Activated B cell treated with CpG ODN at 0.5 μM for 24 hours (primary cell): ENCODE data around the gene MYO18A. TPM values are rescaled to one million over a fixed set of nuclear protein-coding genes. Genes with fewer than 3 reads are reported as not detected.

Experiments
- ATAC-seq: fragments of 200-7000 bp; cut with Tn5 transposase; one replicate; pipeline ENCODE4 v1.10.0; 2021; ENCODE audit warnings: low read depth, mild to moderate bottlenecking, moderate library complexity
- CTCF ChIA-PET: fragments of 350-600 bp; sonication (Branson Sonifier 250); formaldehyde crosslinking; loops from one replicate; lab custom pipeline; 2021; ENCODE audit warnings: antibody characterized with exemption; lab: Charles Lee
- POLR2A ChIA-PET: fragments of 350-600 bp; sonication (Branson Sonifier 250); formaldehyde crosslinking; loops from one replicate; lab custom pipeline; 2021; ENCODE audit warnings: antibody characterized with exemption; lab: Charles Lee
- DNase-seq: peaks from one replicate; pipeline ENCODE4 v3.0.0; 2022
- H3K27ac Mint-ChIP-seq: one replicate; pipeline ENCODE4 v1.8.0; 2020; ENCODE audit warnings: mixed read lengths
- H3K27me3 Mint-ChIP-seq: one replicate; pipeline ENCODE4 v1.8.0; 2021; ENCODE audit warnings: mixed read lengths
- H3K36me3 Mint-ChIP-seq: one replicate; pipeline ENCODE4 v1.8.0; 2021; ENCODE audit warnings: low read depth, mixed read lengths
- H3K4me1 Mint-ChIP-seq: one replicate; pipeline ENCODE4 v1.8.0; 2021; ENCODE audit warnings: mixed read lengths
- H3K4me3 Mint-ChIP-seq: one replicate; pipeline ENCODE4 v1.8.0; 2020; ENCODE audit warnings: mild to moderate bottlenecking, mixed read lengths
- H3K9me3 Mint-ChIP-seq: one replicate; pipeline ENCODE4 v1.8.0; 2020; ENCODE audit warnings: mixed read lengths
- intact Hi-C: fragments of 100-400 bp; cut with micrococcal nuclease; formaldehyde crosslinking; loops from one replicate; pipeline ENCODE4 v1.15.1; 2024
- total RNA-seq: library from RNA; stranded (reverse); gene quantifications from 2 replicates; pipeline ENCODE4 v1.2.3, GENCODE V29; 2022
- TF ChIP-seq, protein P1 (sequence below): fragments of 200-600 bp; IDR thresholded peaks from one replicate; pipeline ENCODE4 v1.8.0; 2022; ENCODE audit warnings: antibody characterized with exemption, mild to moderate bottlenecking

MYO18A gene
- total RNA-seq, 1 donor from 2014 or later: 79.8 TPM

DNA sequence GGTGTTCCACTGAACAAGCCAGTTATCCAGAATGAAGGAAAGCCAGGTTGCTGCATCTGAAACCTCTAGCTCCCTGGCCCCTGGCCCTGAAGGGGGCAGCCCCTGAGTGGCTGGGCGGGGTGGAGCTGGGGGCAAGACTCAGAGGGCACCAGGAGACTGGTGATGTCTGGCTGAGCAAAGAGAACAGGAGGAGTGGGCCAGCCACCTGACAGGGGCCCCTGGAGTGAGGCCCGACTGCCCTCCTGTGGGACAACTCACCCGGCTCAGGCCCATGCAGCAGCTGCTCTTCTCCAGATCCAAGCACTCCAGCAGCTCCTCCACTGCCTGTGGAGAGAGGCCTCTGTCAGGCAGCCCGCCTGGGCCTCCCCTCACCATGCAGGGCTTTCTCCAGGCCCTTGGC is 76.9 kb downstream of the MYO18A start:
- Mint-ChIP-seq H3K36me3 (peaks cover 78% of the 10 kb centered on the region), H3K27me3 (no peaks in the 10 kb centered on the region), H3K4me1 (no peaks in the 10 kb centered on the region), H3K4me3 (no peak overlapping the region), H3K27ac (no peak overlapping the region), H3K9me3 (no peaks in the 10 kb centered on the region)
- DNase-seq: no peak
- ChIA-PET POLR2A (no interaction called here), CTCF (no interaction called here)
- intact Hi-C loops: no loop called here
- no peak for ATAC-seq
- TF ChIP-seq, protein P1, sequence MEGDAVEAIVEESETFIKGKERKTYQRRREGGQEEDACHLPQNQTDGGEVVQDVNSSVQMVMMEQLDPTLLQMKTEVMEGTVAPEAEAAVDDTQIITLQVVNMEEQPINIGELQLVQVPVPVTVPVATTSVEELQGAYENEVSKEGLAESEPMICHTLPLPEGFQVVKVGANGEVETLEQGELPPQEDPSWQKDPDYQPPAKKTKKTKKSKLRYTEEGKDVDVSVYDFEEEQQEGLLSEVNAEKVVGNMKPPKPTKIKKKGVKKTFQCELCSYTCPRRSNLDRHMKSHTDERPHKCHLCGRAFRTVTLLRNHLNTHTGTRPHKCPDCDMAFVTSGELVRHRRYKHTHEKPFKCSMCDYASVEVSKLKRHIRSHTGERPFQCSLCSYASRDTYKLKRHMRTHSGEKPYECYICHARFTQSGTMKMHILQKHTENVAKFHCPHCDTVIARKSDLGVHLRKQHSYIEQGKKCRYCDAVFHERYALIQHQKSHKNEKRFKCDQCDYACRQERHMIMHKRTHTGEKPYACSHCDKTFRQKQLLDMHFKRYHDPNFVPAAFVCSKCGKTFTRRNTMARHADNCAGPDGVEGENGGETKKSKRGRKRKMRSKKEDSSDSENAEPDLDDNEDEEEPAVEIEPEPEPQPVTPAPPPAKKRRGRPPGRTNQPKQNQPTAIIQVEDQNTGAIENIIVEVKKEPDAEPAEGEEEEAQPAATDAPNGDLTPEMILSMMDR: no peak

DNA sequence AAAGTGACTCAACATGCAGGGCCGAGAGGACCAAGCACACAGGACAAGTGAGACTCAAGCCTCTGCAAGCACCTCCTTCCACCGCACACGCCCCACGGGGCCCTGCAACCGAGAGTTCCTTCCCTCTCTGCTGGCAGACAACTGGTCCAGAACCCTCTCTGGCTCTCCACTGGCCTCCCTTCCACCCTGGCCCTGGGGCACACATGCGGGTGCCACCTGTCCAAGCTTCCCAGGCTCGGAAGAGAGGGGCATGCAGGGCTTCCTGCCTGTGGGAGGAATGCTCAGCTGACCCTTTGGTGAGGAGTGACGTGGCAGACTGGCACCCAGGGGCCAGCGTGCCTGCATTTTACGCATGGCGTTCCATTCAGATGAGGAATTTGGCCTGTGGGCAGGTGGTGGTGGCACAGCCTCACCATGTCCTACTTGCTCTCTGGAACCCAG is 77.4 kb downstream of the MYO18A start:
- DNase-seq (no peak), ATAC-seq (no peak)
- no peak overlapping the region for H3K27ac Mint-ChIP-seq
- no peaks in the 10 kb centered on the region for H3K9me3 Mint-ChIP-seq
- ChIA-PET CTCF (interaction anchor here (3.2 kb wide), 1 partner anchor 14 kb away, joined by 11 read pairs; no protein-coding TSS in a partner anchor), POLR2A (no interaction called here)
- TF ChIP-seq, protein P1: no peak
- no peaks in the 10 kb centered on the region for H3K4me1 Mint-ChIP-seq
- intact Hi-C loops: no loop called here
- H3K4me3 Mint-ChIP-seq: no peak overlapping the region
- no peaks in the 10 kb centered on the region for H3K27me3 Mint-ChIP-seq
- H3K36me3 Mint-ChIP-seq: peaks cover 78% of the 10 kb centered on the region

DNA sequence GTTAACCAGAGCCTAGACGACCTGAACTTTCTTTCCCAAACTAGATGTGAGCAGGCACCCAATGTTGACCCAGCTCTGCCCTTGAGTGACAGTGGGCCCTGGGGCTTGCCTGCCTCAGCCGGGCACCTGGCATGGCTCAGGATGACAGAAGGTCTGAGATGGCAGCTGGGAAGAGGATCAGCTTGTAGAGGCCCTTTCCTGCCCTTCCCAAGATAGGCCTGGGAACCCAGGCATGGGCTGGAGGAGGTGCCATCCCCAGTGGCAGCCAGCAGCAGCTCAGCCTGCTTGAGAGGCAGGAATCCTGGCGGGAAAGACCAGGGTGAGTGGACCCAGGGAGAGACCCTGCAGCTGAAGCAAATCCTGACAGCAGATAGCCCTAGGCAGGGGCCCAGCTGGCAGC is 78.2 kb downstream of the MYO18A start:
- Mint-ChIP-seq H3K27ac (no peak overlapping the region), H3K4me1 (no peaks in the 10 kb centered on the region), H3K27me3 (no peaks in the 10 kb centered on the region), H3K9me3 (no peaks in the 10 kb centered on the region), H3K36me3 (peaks cover 83% of the 10 kb centered on the region), H3K4me3 (no peak overlapping the region)
- CTCF ChIA-PET: interaction anchor here (0.9 to 3.2 kb wide), 2 partner anchors 15 to 22 kb away, joined by 3 to 11 read pairs; no protein-coding TSS in a partner anchor
- intact Hi-C loops: no loop called here
- no peak for ATAC-seq
- POLR2A ChIA-PET: no interaction called here
- no peak for DNase-seq
- TF ChIP-seq, protein P1: no peak

DNA sequence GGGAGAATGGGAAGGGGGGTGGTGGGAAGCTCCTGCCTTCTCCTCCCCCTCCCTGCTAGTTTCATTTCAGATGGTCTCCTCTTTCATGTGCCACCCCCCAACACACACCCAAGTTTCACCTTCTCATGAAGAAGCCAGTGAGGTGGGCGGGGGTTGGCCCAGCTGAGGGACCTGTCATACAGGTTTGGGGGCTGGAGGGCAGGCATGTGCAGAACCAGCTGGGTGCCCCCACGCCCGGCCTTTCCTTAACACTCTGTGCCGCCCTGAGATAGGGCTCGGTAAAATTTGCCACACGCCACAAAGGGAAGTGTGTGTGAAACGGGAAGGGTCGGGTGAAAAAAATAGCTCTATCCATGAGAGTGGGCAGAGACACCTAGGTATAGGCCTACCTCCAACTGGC is 79.9 kb downstream of the MYO18A start:
- intact Hi-C loops: no loop called here
- H3K36me3 Mint-ChIP-seq: peaks cover 84% of the 10 kb centered on the region

DNA sequence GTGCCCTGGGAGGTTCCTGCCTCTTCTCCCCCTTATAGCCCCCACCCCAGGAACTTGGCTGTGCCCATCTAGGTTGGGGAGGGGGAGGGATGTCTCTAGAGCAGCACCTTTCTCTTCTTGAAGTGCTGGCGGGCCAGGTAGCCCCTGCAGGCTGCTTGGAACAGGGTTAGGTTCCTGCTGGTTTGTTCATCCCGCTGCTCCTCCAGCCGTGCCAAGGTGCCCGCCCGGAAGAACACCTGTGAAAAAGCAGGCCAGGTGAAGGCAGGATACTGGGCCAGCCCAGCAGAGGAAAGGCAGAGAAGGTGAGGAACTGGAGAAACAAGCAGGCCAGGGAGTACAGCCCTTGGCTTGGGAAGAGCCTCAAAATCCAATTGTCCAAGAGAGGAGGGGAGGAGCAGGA is 80.7 kb downstream of the MYO18A start:
- intact Hi-C loops: no loop called here
- ChIA-PET CTCF (interaction anchor here (3.2 kb wide), 1 partner anchor 17 kb away, joined by 11 read pairs; no protein-coding TSS in a partner anchor), POLR2A (no interaction called here)
- no peaks in the 10 kb centered on the region for H3K9me3 Mint-ChIP-seq
- no peak overlapping the region for H3K4me3 Mint-ChIP-seq
- no peaks in the 10 kb centered on the region for H3K4me1 Mint-ChIP-seq
- H3K27me3 Mint-ChIP-seq: no peaks in the 10 kb centered on the region
- TF ChIP-seq, protein P1: no peak
- no peak overlapping the region for H3K27ac Mint-ChIP-seq
- ATAC-seq (no peak), DNase-seq (no peak)
- H3K36me3 Mint-ChIP-seq: peaks cover 83% of the 10 kb centered on the region

More for the DNA sequence above, 79.9 kb downstream of the MYO18A start:
- Mint-ChIP-seq H3K27ac (peak overlapping the region; percentile 35), H3K4me3 (no peak overlapping the region), H3K9me3 (no peaks in the 10 kb centered on the region), H3K27me3 (no peaks in the 10 kb centered on the region), H3K4me1 (no peaks in the 10 kb centered on the region)
- DNase-seq (no peak), ATAC-seq (no peak)
- TF ChIP-seq, protein P1: no peak
- ChIA-PET POLR2A (no interaction called here), CTCF (interaction anchor here (1.5 to 3.2 kb wide), 2 partner anchors 11 to 16 kb away, joined by 5 to 11 read pairs; no protein-coding TSS in a partner anchor)
